Activated CD8-positive, alpha-beta T cell treated with anti-CD3 and anti-CD28 coated beads, Interleukin-2, amount 10 ng/mL, durations not matched to agents 7 days and 5 days (primary cell): ENCODE data around the gene TBC1D17. TPM values are rescaled to one million over a fixed set of nuclear protein-coding genes. Genes with fewer than 3 reads are reported as not detected.

ENCODE experiments used
- ATAC-seq: fragments of 150-1000 bp; cut with Tn5 transposase; one replicate; pipeline ENCODE4 v1.10.0; 2021; ENCODE audit warnings: moderate library complexity
- CTCF ChIA-PET: fragments of 350-600 bp; sonication (Branson Sonifier 250); formaldehyde crosslinking; loops from one replicate; lab custom pipeline; 2021; ENCODE audit warnings: antibody characterized with exemption; lab: Charles Lee
- POLR2A ChIA-PET: fragments of 350-600 bp; sonication (Branson Sonifier 250); formaldehyde crosslinking; loops from one replicate; lab custom pipeline; 2021; ENCODE audit warnings: antibody characterized with exemption; lab: Charles Lee
- DNase-seq: peaks from one replicate; pipeline ENCODE4 v3.0.0-alpha.2; 2020
- H3K27ac Mint-ChIP-seq: one replicate; pipeline ENCODE4 v1.8.0; 2021; ENCODE audit warnings: mild to moderate bottlenecking, mixed read lengths
- H3K27me3 Mint-ChIP-seq: one replicate; pipeline ENCODE4 v1.8.0; 2021; ENCODE audit warnings: low read depth, mixed read lengths
- H3K36me3 Mint-ChIP-seq: one replicate; pipeline ENCODE4 v1.8.0; 2021; ENCODE audit warnings: low read depth, mixed read lengths
- H3K4me1 Mint-ChIP-seq: one replicate; pipeline ENCODE4 v1.8.0; 2021; ENCODE audit warnings: low read depth, mixed read lengths
- H3K4me3 Mint-ChIP-seq: one replicate; pipeline ENCODE4 v1.8.0; 2021; ENCODE audit warnings: mild to moderate bottlenecking, mixed read lengths
- H3K9me3 Mint-ChIP-seq: one replicate; pipeline ENCODE4 v1.8.0; 2022; ENCODE audit warnings: mixed read lengths; ENCODE audit not compliant: insufficient read depth
- total RNA-seq, 2 experiments: library from RNA; stranded (reverse); gene quantifications; one replicate each; pipeline ENCODE4 v1.2.3, GENCODE V29; 2021

The TBC1D17 gene
- total RNA-seq, 2 experiments from 2014 or later = 28.6 to 30.8 TPM

GRCh38 chr19:49856574-49857021 is 20.9 kb upstream of the TBC1D17 start:
- H3K4me1 Mint-ChIP-seq = peaks cover 14% of the 10 kb centered on the region
- POLR2A ChIA-PET = no interaction called here
- ATAC-seq (no peak), DNase-seq (no peak)
- H3K27me3 Mint-ChIP-seq = peaks cover 9% of the 10 kb centered on the region
- peaks cover 20% of the 10 kb centered on the region for H3K36me3 Mint-ChIP-seq
- CTCF ChIA-PET = no interaction called here
- no peak overlapping the region for H3K4me3 Mint-ChIP-seq
- no peak overlapping the region for H3K27ac Mint-ChIP-seq
- no peaks in the 10 kb centered on the region for H3K9me3 Mint-ChIP-seq

- Mint-ChIP-seq H3K9me3 (no peaks in the 10 kb centered on the region), H3K36me3 (peaks cover 22% of the 10 kb centered on the region), H3K4me3 (no peak overlapping the region), H3K27ac (no peak overlapping the region), H3K4me1 (peaks cover 10% of the 10 kb centered on the region), H3K27me3 (peaks cover 6% of the 10 kb centered on the region)
- DNase-seq = no peak
- POLR2A ChIA-PET = interaction anchor here (1.1 kb wide), 1 partner anchor 9 kb away, joined by 5 read pairs; no protein-coding TSS in a partner anchor
- CTCF ChIA-PET = no interaction called here
- ATAC-seq = no peak
Observed at GRCh38 chr19:49857061-49857837, 20.3 kb upstream of the TBC1D17 start.

GRCh38 chr19:49857838-49858087 is 19.7 kb upstream of the TBC1D17 start:
- peaks cover 22% of the 10 kb centered on the region for H3K36me3 Mint-ChIP-seq
- no peak overlapping the region for H3K4me3 Mint-ChIP-seq
- ATAC-seq (no peak), DNase-seq (no peak)
- H3K9me3 Mint-ChIP-seq = no peaks in the 10 kb centered on the region
- no peak overlapping the region for H3K27ac Mint-ChIP-seq
- ChIA-PET CTCF (no interaction called here), POLR2A (interaction anchor here (1.1 kb wide), 1 partner anchor 9 kb away, joined by 5 read pairs; no protein-coding TSS in a partner anchor)
- peaks cover 4% of the 10 kb centered on the region for H3K4me1 Mint-ChIP-seq
- H3K27me3 Mint-ChIP-seq = peaks cover under 1% of the 10 kb centered on the region

- Mint-ChIP-seq H3K9me3 (no peaks in the 10 kb centered on the region), H3K4me3 (no peak overlapping the region), H3K27ac (no peak overlapping the region), H3K36me3 (peaks cover 26% of the 10 kb centered on the region), H3K4me1 (peaks cover 4% of the 10 kb centered on the region), H3K27me3 (no peaks in the 10 kb centered on the region)
- ChIA-PET POLR2A (interaction anchor here (0.9 to 1.1 kb wide), 2 partner anchors 8 kb away, joined by 3 to 5 read pairs; partner anchors contain the start of gene PTOV1), CTCF (no interaction called here)
- DNase-seq (no peak), ATAC-seq (peak; percentile 4)
Observed at GRCh38 chr19:49858088-49858985, 19.2 kb upstream of the TBC1D17 start.

- Mint-ChIP-seq H3K4me3 (no peak overlapping the region), H3K27ac (no peak overlapping the region), H3K9me3 (no peaks in the 10 kb centered on the region), H3K4me1 (peaks cover 7% of the 10 kb centered on the region), H3K36me3 (peaks cover 39% of the 10 kb centered on the region), H3K27me3 (no peaks in the 10 kb centered on the region)
- ChIA-PET POLR2A (no interaction called here), CTCF (no interaction called here)
- no peak for DNase-seq
- ATAC-seq = no peak
Observed at GRCh38 chr19:49859682-49860335, 17.7 kb upstream of the TBC1D17 start.

- no peak for ATAC-seq
- no peak for DNase-seq
- peaks cover 13% of the 10 kb centered on the region for H3K4me1 Mint-ChIP-seq
- CTCF ChIA-PET = no interaction called here
- no peak overlapping the region for H3K27ac Mint-ChIP-seq
- POLR2A ChIA-PET = no interaction called here
- no peak overlapping the region for H3K4me3 Mint-ChIP-seq
- H3K36me3 Mint-ChIP-seq = peaks cover 45% of the 10 kb centered on the region
- H3K9me3 Mint-ChIP-seq = no peaks in the 10 kb centered on the region
- H3K27me3 Mint-ChIP-seq = no peaks in the 10 kb centered on the region
Observed at GRCh38 chr19:49860336-49861102, 17.0 kb upstream of the TBC1D17 start.

- POLR2A ChIA-PET = no interaction called here
- ATAC-seq (no peak), DNase-seq (no peak)
- CTCF ChIA-PET = no interaction called here
- peaks cover 19% of the 10 kb centered on the region for H3K4me1 Mint-ChIP-seq
- no peaks in the 10 kb centered on the region for H3K9me3 Mint-ChIP-seq
- H3K36me3 Mint-ChIP-seq = peaks cover 47% of the 10 kb centered on the region
- no peak overlapping the region for H3K27ac Mint-ChIP-seq
- no peak overlapping the region for H3K4me3 Mint-ChIP-seq
- H3K27me3 Mint-ChIP-seq = no peaks in the 10 kb centered on the region
Observed at GRCh38 chr19:49861107-49861506, 16.4 kb upstream of the TBC1D17 start.

GRCh38 chr19:49861541-49862378 is 15.7 kb upstream of the TBC1D17 start:
- CTCF ChIA-PET = no interaction called here

GRCh38 chr19:49862391-49863253 is 14.9 kb upstream of the TBC1D17 start:
- CTCF ChIA-PET = interaction anchor here (1.1 to 1.3 kb wide), 3 partner anchors 49 to 184 kb away, joined by 3 read pairs; partner anchors contain the start of genes ATF5 and FUZ
- POLR2A ChIA-PET = interaction anchor here (0.6 to 2.7 kb wide), 2 partner anchors 9 to 12 kb away, joined by 3 to 13 read pairs; partner anchors contain the start of gene PTOV1
- Mint-ChIP-seq H3K4me1 (peaks cover 28% of the 10 kb centered on the region), H3K36me3 (peaks cover 51% of the 10 kb centered on the region), H3K27ac (no peak overlapping the region), H3K27me3 (no peaks in the 10 kb centered on the region), H3K4me3 (no peak overlapping the region), H3K9me3 (no peaks in the 10 kb centered on the region)
- ATAC-seq (no peak), DNase-seq (no peak)

More at GRCh38 chr19:49861541-49862378, 15.7 kb upstream of the TBC1D17 start:
- no peak overlapping the region for H3K4me3 Mint-ChIP-seq
- POLR2A ChIA-PET = no interaction called here
- H3K36me3 Mint-ChIP-seq = peaks cover 52% of the 10 kb centered on the region
- H3K27ac Mint-ChIP-seq = no peak overlapping the region
- ATAC-seq (no peak), DNase-seq (no peak)
- no peaks in the 10 kb centered on the region for H3K27me3 Mint-ChIP-seq
- no peaks in the 10 kb centered on the region for H3K9me3 Mint-ChIP-seq
- peaks cover 26% of the 10 kb centered on the region for H3K4me1 Mint-ChIP-seq
